ENCODE results near the gene SYF2.
A peak's percentile ranks its signal among the peaks of the same experiment; 100 is the strongest.
"Not testable (repeated sequence)": the region's sequence is repeated elsewhere in the genome, so short reads cannot be mapped to it uniquely, and the experiment has no call there.

SYF2 gene

GRCh38 chr1:25232027-25232865 lies at the start of gene SYF2:
Gene SYF2 (minus strand): TSS chr1:25232502. CDS start chr1:25232467, 35 bp downstream.
- peak; percentile 96 for DNase-seq (ENCODE audit: low spot score)

GRCh38 chr1:25279693-25280111 lies 47.4 kb upstream of the SYF2 start:
- not testable (repeated sequence) for DNase-seq (ENCODE audit: low spot score)

DNA sequence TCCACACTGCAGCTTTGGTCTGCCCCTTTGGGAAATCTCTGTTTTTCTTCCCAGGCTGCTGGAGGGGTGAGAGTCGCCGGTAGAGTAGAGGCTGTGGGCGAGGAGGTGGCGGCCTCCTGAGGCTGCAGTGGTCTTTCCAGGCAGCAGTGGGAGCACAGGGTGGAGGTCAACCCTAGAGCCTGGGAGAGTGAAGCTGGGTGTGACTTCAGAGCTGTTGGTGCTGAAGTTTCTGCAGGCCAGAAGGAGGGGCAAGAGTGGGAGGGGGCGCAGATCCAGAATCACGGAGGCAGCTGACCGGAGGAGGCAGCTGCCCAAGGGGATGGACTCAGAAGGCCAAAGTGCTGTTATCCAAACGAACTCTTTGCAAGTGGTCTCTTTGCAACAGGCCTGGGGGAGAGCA lies 46.5 kb upstream of the SYF2 start:
- not testable (repeated sequence) for DNase-seq (ENCODE audit: low spot score)

DNA sequence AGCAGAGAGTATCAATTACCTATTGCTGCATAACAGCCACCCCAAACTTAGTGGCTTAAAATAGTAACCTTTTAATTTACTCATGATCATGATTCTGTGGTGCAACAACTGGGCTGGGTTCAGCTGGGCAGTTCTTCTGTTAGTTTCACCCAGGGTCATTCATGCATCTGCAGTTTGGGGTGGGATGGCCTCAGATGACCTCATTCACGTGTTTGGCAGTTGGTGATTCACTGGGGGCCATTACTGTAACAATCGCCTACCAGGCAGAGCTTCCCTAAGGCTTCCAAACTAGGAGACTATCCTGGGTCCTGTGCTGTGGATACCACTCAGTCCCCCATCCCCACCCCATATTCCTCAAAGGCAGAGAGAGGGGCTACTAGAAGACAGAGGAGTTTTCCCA lies 46.1 kb upstream of the SYF2 start:
- not testable (repeated sequence) for DNase-seq (ENCODE audit: low spot score)

GRCh38 chr1:25277295-25277694 lies 45.0 kb upstream of the SYF2 start:
- not testable (repeated sequence) for DNase-seq (ENCODE audit: low spot score)

DNA sequence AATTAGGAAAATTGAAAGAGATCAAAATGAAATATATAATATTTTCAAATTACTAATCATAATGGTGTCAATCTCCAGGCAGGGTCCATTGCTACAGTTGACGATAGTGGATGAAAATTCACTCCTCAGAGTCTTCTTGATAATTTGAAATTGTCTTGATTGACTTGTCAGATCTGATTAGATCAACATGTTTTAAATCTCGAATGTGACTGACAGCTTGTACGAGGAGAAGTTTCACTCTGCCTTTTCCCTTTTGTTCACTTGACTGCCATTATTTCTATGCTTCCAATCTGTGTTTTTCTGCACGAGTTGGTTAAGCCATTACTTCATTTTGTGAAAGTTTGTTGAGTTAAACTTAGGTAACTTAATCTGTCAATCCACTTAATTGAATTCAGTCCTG lies 43.3 kb upstream of the SYF2 start:
- not testable (repeated sequence) for DNase-seq (ENCODE audit: low spot score)

- not testable (repeated sequence) for DNase-seq (ENCODE audit: low spot score)
These were observed 39.9 kb upstream of the SYF2 start, which contains the start of gene RHD for GRCh38 chr1:25272238-25272637. Gene RHD (plus strand): TSS chr1:25272509. CDS start chr1:25272548, 39 bp downstream.

- DNase-seq (ENCODE audit: low spot score), result not testable (repeated sequence)
These were observed 36.0 kb upstream of the SYF2 start for GRCh38 chr1:25268143-25268760.

GRCh38 chr1:25267288-25268142 lies 35.2 kb upstream of the SYF2 start:
- peak; percentile 29 for DNase-seq (ENCODE audit: low spot score)

- DNase-seq (ENCODE audit: low spot score), result not testable (repeated sequence)
These were observed 34.4 kb upstream of the SYF2 start for GRCh38 chr1:25266554-25267287.

- DNase-seq (ENCODE audit: low spot score), result not testable (repeated sequence)
These were observed 28.0 kb upstream of the SYF2 start for GRCh38 chr1:25260336-25260735.

GRCh38 chr1:25259813-25260212 lies 27.5 kb upstream of the SYF2 start:
- DNase-seq (ENCODE audit: low spot score), result not testable (repeated sequence)

DNA sequence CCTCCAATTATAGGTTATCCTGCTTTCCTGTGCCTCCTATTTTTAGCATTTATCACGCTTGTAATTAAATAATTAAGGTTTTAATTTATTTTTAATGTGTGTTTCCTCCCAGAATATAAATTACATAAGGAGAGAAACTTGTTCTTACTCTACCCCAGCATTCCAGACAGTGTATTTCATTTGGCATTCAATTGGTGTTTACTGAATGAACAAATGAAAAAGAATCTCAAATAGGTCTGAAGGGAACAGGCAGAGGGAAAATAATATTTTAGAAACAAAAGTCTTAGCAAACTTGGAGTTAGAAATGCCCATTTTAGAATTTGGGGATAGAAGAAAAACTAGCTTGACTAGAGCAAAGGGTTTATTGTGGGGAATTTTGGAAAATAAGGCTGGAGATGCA lies 24.9 kb upstream of the SYF2 start:
- no peak for DNase-seq (ENCODE audit: low spot score)

- no peak for DNase-seq (ENCODE audit: low spot score)
These were observed 24.3 kb upstream of the SYF2 start for GRCh38 chr1:25256578-25256965.

GRCh38 chr1:25255706-25256577 lies 23.6 kb upstream of the SYF2 start:
- DNase-seq (ENCODE audit: low spot score), result no peak

GRCh38 chr1:25253911-25254310 lies 21.6 kb upstream of the SYF2 start:
- no peak for DNase-seq (ENCODE audit: low spot score)

- DNase-seq (ENCODE audit: low spot score), result peak; percentile 91
These were observed 15.8 kb upstream of the SYF2 start for GRCh38 chr1:25247829-25248754.

DNA sequence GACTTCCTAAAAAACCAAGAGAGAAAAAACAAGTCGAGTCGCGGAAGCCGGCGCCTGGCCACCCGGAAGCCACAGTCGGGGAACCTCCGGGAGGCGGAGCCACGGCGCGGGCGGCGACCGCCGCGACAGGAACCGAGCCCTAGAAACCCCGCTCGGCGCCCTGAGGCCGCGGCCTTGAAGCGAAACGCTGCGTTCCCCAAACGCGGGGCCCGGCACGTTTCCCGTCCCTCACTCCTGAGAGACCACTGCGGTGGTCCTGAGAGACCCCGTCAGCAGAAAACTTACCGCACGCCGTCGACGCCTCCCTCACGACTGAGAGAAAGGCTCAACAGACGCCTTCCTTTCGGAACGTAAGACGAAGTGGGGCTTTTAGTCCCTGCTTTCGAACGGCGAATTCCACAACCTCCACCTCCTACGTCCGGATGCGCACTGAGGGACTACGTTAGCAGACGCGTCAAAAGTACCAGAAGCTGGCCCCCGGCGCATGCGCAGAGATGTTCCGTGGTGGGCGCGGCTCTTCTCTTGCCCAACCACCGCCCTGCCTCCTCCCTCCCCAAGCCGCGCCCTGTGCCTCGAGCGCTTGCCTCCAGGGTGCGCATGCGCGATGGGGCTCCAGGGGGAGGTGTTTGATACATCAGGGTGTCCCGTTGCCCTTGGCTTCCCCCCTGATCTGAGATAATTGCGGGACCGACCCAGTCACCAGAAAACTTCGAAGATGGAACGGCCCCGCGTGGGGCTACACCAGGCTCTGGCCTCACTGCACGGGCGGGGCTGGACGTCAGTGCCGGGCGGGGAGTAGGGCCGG lies 14.9 kb upstream of the SYF2 start, which contains the start of gene RSRP1:
Gene RSRP1, minus strand, starts transcription at position 431 of the 805 bp plus-strand sequence. CDS start 491 bp downstream, outside the sequence.
- peak; percentile 99 for DNase-seq (ENCODE audit: low spot score)
